Measurements from ENCODE around the gene CADM3.

GRCh38 chr1:159172614-159173291 is 1.3 kb downstream of the CADM3 start:
- TF ChIP-seq CTCF (IDR thresholded peaks at IDR 0.05; ENCODE audit: extremely low read depth in 1 of 2, insufficient read depth in 1 of 2, low read depth in 1 of 2, low read length in 2 of 2), result no peak
- TF ChIP-seq POLR2A (IDR thresholded peaks at IDR 0.05; ENCODE audit: low read depth, low read length), result no peak
- no peak for TF ChIP-seq POLR2AphosphoS5 (IDR thresholded peaks at IDR 0.05; ENCODE audit: insufficient read depth, low read depth, low read length)
- no peak for TF ChIP-seq MAX (IDR thresholded peaks at IDR 0.05; ENCODE audit: insufficient read depth, insufficient read length)
- TF ChIP-seq EZH2 (IDR thresholded peaks at IDR 0.05; ENCODE audit: borderline replicate concordance, low read depth, low read length, severe bottlenecking), result no peak
- TF ChIP-seq JUN (IDR thresholded peaks at IDR 0.05; ENCODE audit: borderline replicate concordance, insufficient read depth, insufficient read length, low read depth), result no peak
